ENCODE measurements around the gene HIVEP2. TPM values are rescaled to one million over a fixed set of nuclear protein-coding genes. Genes with fewer than 3 reads are reported as not detected.

Gene HIVEP2
- total RNA-seq, 1 donor from 2014 or later = 11.7 TPM

GRCh38 chr6:142848976-142849375 lies 96.0 kb downstream of the HIVEP2 start:
- Mint-ChIP-seq H3K27ac (ENCODE audit: unreplicated experiment) (no peak overlapping the region), H3K27me3 (ENCODE audit: low read depth) (no peaks in the 10 kb centered on the region), H3K36me3 (ENCODE audit: low read depth) (no peaks in the 10 kb centered on the region), H3K9me3 (ENCODE audit: low read depth) (no peaks in the 10 kb centered on the region), H3K4me3 (ENCODE audit: unreplicated experiment) (no peak overlapping the region), H3K4me1 (ENCODE audit: low read depth) (peaks cover 64% of the 10 kb centered on the region)
- no peak for TF ChIP-seq CTCF (IDR thresholded peaks at IDR 0.05)
- DNase-seq (ENCODE audit: low spot score) = no peak

- no peaks in the 10 kb centered on the region for H3K27me3 Mint-ChIP-seq (ENCODE audit: low read depth)
- H3K9me3 Mint-ChIP-seq (ENCODE audit: low read depth) = no peaks in the 10 kb centered on the region
- no peak for TF ChIP-seq CTCF (IDR thresholded peaks at IDR 0.05)
- no peak overlapping the region for H3K27ac Mint-ChIP-seq (ENCODE audit: unreplicated experiment)
- H3K36me3 Mint-ChIP-seq (ENCODE audit: low read depth) = no peaks in the 10 kb centered on the region
- no peak overlapping the region for H3K4me3 Mint-ChIP-seq (ENCODE audit: unreplicated experiment)
- peaks cover 64% of the 10 kb centered on the region for H3K4me1 Mint-ChIP-seq (ENCODE audit: low read depth)
- DNase-seq (ENCODE audit: low spot score) = no peak
Measured at GRCh38 chr6:142848156-142848555, 96.8 kb downstream of the HIVEP2 start.

- no peak overlapping the region for H3K4me3 Mint-ChIP-seq (ENCODE audit: unreplicated experiment)
- H3K36me3 Mint-ChIP-seq (ENCODE audit: low read depth) = no peaks in the 10 kb centered on the region
- no peaks in the 10 kb centered on the region for H3K9me3 Mint-ChIP-seq (ENCODE audit: low read depth)
- no peak for TF ChIP-seq CTCF (IDR thresholded peaks at IDR 0.05)
- no peak for DNase-seq (ENCODE audit: low spot score)
- peaks cover 77% of the 10 kb centered on the region for H3K4me1 Mint-ChIP-seq (ENCODE audit: low read depth)
- peak overlapping the region; percentile 79 for H3K27ac Mint-ChIP-seq (ENCODE audit: unreplicated experiment)
- no peaks in the 10 kb centered on the region for H3K27me3 Mint-ChIP-seq (ENCODE audit: low read depth)
Measured at GRCh38 chr6:142846883-142847287, 98.1 kb downstream of the HIVEP2 start.

- DNase-seq (ENCODE audit: low spot score) = no peak
- peaks cover 80% of the 10 kb centered on the region for H3K4me1 Mint-ChIP-seq (ENCODE audit: low read depth)
- TF ChIP-seq CTCF (IDR thresholded peaks at IDR 0.05) = no peak
- H3K27me3 Mint-ChIP-seq (ENCODE audit: low read depth) = no peaks in the 10 kb centered on the region
- no peaks in the 10 kb centered on the region for H3K36me3 Mint-ChIP-seq (ENCODE audit: low read depth)
- peak overlapping the region; percentile 79 for H3K27ac Mint-ChIP-seq (ENCODE audit: unreplicated experiment)
- peak overlapping the region; percentile 1 for H3K4me3 Mint-ChIP-seq (ENCODE audit: unreplicated experiment)
- no peaks in the 10 kb centered on the region for H3K9me3 Mint-ChIP-seq (ENCODE audit: low read depth)
Measured at GRCh38 chr6:142846459-142846831, 98.5 kb downstream of the HIVEP2 start.

GRCh38 chr6:142845624-142846458 lies 99.1 kb downstream of the HIVEP2 start:
- DNase-seq (ENCODE audit: low spot score) = peak; percentile 95
- Mint-ChIP-seq H3K4me1 (ENCODE audit: low read depth) (peaks cover 74% of the 10 kb centered on the region), H3K9me3 (ENCODE audit: low read depth) (no peaks in the 10 kb centered on the region), H3K27ac (ENCODE audit: unreplicated experiment) (peak overlapping the region; percentile 79), H3K4me3 (ENCODE audit: unreplicated experiment) (peak overlapping the region; percentile 64), H3K27me3 (ENCODE audit: low read depth) (no peaks in the 10 kb centered on the region), H3K36me3 (ENCODE audit: low read depth) (no peaks in the 10 kb centered on the region)
- peak; percentile 66 for TF ChIP-seq CTCF (IDR thresholded peaks at IDR 0.05)

All from chondrocyte (in vitro differentiated cells).